PC-3 (cell line): Measurements from ENCODE around the gene ARAP3.

Experiments used
- EZH2 ChIP-seq: fragments of 300-600 bp; sonication (generic); IDR thresholded peaks from one replicate; pipeline ENCODE4 v1.6.1; 2017; ENCODE audit warnings: antibody characterized with exemption, mild to moderate bottlenecking, low read length; ENCODE audit not compliant: unreplicated experiment
- EZH2phosphoT487 ChIP-seq: fragments of 300-600 bp; sonication (generic); IDR thresholded peaks from 2 replicates; pipeline ENCODE4 v1.6.1; 2018; ENCODE audit warnings: mild to moderate bottlenecking, antibody characterized with exemption, low read length, borderline replicate concordance
- TF ChIP-seq, protein P1 (sequence below): fragments of 300-600 bp; sonication (generic); conservative IDR thresholded peaks from 2 replicates; pipeline ENCODE4 v1.5.1; 2017; ENCODE audit warnings: antibody characterized with exemption, low read depth, mild to moderate bottlenecking, low read length

GRCh38 chr5:141611289-141611688 lies 70.7 kb downstream of the ARAP3 start:
- TF ChIP-seq, protein P1, sequence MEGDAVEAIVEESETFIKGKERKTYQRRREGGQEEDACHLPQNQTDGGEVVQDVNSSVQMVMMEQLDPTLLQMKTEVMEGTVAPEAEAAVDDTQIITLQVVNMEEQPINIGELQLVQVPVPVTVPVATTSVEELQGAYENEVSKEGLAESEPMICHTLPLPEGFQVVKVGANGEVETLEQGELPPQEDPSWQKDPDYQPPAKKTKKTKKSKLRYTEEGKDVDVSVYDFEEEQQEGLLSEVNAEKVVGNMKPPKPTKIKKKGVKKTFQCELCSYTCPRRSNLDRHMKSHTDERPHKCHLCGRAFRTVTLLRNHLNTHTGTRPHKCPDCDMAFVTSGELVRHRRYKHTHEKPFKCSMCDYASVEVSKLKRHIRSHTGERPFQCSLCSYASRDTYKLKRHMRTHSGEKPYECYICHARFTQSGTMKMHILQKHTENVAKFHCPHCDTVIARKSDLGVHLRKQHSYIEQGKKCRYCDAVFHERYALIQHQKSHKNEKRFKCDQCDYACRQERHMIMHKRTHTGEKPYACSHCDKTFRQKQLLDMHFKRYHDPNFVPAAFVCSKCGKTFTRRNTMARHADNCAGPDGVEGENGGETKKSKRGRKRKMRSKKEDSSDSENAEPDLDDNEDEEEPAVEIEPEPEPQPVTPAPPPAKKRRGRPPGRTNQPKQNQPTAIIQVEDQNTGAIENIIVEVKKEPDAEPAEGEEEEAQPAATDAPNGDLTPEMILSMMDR: no peak
- TF ChIP-seq EZH2 (no peak), EZH2phosphoT487 (no peak)
